IMR-90 (cell line): Measurements from ENCODE around the gene SPIN2A. TPM values are rescaled to one million over a fixed set of nuclear protein-coding genes. Genes with fewer than 3 reads are reported as not detected.
A peak's percentile ranks its signal among the peaks of the same experiment; 100 is the strongest.
"Not testable (repeated sequence)": the region's sequence is repeated elsewhere in the genome, so short reads cannot be mapped to it uniquely, and the experiment has no call there.

Source experiments
- ATAC-seq: fragments of 200-7000 bp; cut with Tn5 transposase; 2 replicates; pipeline ENCODE4 v1.9.1; 2020; ENCODE audit warnings: low read depth, mild to moderate bottlenecking, moderate library complexity
- Bru-seq: library from RNA; stranded (reverse); fragments of 400-500 nt; gene quantifications from one replicate; lab custom pipeline; 2021; lab: Mats Ljungman, UMichigan
- BruChase-seq, 2 experiments: library from RNA; stranded (reverse); fragments of 400-500 nt; gene quantifications; one replicate each; lab custom pipeline; 2021; lab: Mats Ljungman, UMichigan
- BruUV-seq: library from RNA; stranded (reverse); fragments of 400-500 nt; replicated peaks from 2 replicates; lab custom pipeline; 2021; lab: Mats Ljungman, UMichigan
- CTCF ChIA-PET: fragments of 300-600 bp; formaldehyde crosslinking; extraction: SDS; loops from one replicate; lab custom pipeline; 2021; ENCODE audit warnings: antibody characterized with exemption; lab: Yijun Ruan, JAX
- POLR2A ChIA-PET: fragments of 300-600 bp; sonication (Branson Sonifier 250); formaldehyde crosslinking; loops from one replicate; lab custom pipeline; 2022; ENCODE audit warnings: antibody characterized with exemption; ENCODE audit not compliant: unreplicated experiment; lab: Charles Lee
- DNase-seq: peaks from one replicate; pipeline ENCODE4 v3.0.0; 2013
- H2AFZ ChIP-seq: replicated peaks from 2 replicates; pipeline ENCODE3; 2013; ENCODE audit warnings: low read length, mild to moderate bottlenecking; ENCODE audit not compliant: poor library complexity
- H2AK5ac ChIP-seq: 2 replicates; pipeline ENCODE4 v1.6.1; 2013; ENCODE audit warnings: low read depth, low read length, inconsistent platforms
- H2AK9ac ChIP-seq: replicated peaks from 2 replicates; pipeline ENCODE3; 2013; ENCODE audit warnings: mild to moderate bottlenecking, low read depth, low read length, moderate library complexity; ENCODE audit not compliant: poor library complexity
- H2BK120ac ChIP-seq: 2 replicates; pipeline ENCODE4 v1.6.1; 2013; ENCODE audit warnings: low read depth, low read length, inconsistent platforms
- H2BK15ac ChIP-seq: 3 replicates; pipeline ENCODE4 v1.6.1; 2013; ENCODE audit warnings: low read depth, low read length, inconsistent platforms
- H2BK20ac ChIP-seq: 2 replicates; pipeline ENCODE4 v1.6.1; 2013; ENCODE audit warnings: low read depth, mild to moderate bottlenecking, inconsistent platforms, low read length, moderate library complexity
- H2BK5ac ChIP-seq: 2 replicates; pipeline ENCODE4 v1.6.1; 2013; ENCODE audit warnings: mild to moderate bottlenecking, low read depth, low read length, inconsistent platforms; ENCODE audit not compliant: poor library complexity, severe bottlenecking
- H3K14ac ChIP-seq: replicated peaks from 2 replicates; pipeline ENCODE4 v1.6.1; 2013; ENCODE audit warnings: low read depth, low read length, inconsistent platforms
- H3K18ac ChIP-seq: 2 replicates; pipeline ENCODE4 v1.6.1; 2013; ENCODE audit warnings: low read depth, low read length, control low read depth
- H3K23ac ChIP-seq: 2 replicates; pipeline ENCODE4 v1.6.1; 2013; ENCODE audit warnings: low read depth, low read length, inconsistent platforms
- H3K27ac ChIP-seq: 2 replicates; pipeline ENCODE4 v1.5.1; 2013; ENCODE audit warnings: mild to moderate bottlenecking, control low read depth, low read length; ENCODE audit not compliant: insufficient read depth
- H3K27me3 ChIP-seq: 2 replicates; pipeline ENCODE4 v1.6.1; 2013; ENCODE audit warnings: low read length; ENCODE audit not compliant: control insufficient read depth, insufficient read depth
- H3K36me3 ChIP-seq: 2 replicates; pipeline ENCODE4 v1.6.1; 2013; ENCODE audit warnings: low read length, mixed read lengths; ENCODE audit not compliant: control insufficient read depth, insufficient read depth
- H3K4ac ChIP-seq: 2 replicates; pipeline ENCODE4 v1.6.1; 2013; ENCODE audit warnings: low read depth, low read length, inconsistent platforms
- H3K4me1 ChIP-seq: 2 replicates; pipeline ENCODE4 v1.6.1; 2013; ENCODE audit warnings: low read length, mixed read lengths; ENCODE audit not compliant: control insufficient read depth, insufficient read depth
- H3K4me2 ChIP-seq: 2 replicates; pipeline ENCODE4 v1.6.1; 2013; ENCODE audit warnings: low read depth, mild to moderate bottlenecking, control low read depth, low read length, moderate library complexity
- H3K4me3 ChIP-seq: 2 replicates; pipeline ENCODE4 v1.5.1; 2013; ENCODE audit warnings: low read depth, mild to moderate bottlenecking, control low read depth, low read length, moderate library complexity; ENCODE audit not compliant: insufficient read depth
- H3K56ac ChIP-seq: 2 replicates; pipeline ENCODE4 v1.6.1; 2013; ENCODE audit warnings: low read length, inconsistent platforms; ENCODE audit not compliant: insufficient read depth; ENCODE audit errors: extremely low read depth
- H3K79me1 ChIP-seq, 2 experiments: 2 replicates each; pipeline ENCODE4 v1.6.1; 2013; ENCODE audit warnings: low read length in 2 of 2, inconsistent platforms in 1 of 2, low read depth in 1 of 2
- H3K9ac ChIP-seq: 2 replicates; pipeline ENCODE4 v1.6.1; 2013; ENCODE audit warnings: low read depth, low read length, control low read depth
- H3K9me1 ChIP-seq: 2 replicates; pipeline ENCODE4 v1.6.1; 2013; ENCODE audit warnings: low read length, inconsistent platforms; ENCODE audit not compliant: insufficient read depth
- H3K9me3 ChIP-seq: 2 replicates; pipeline ENCODE4 v1.6.1; 2013; ENCODE audit warnings: low read length; ENCODE audit not compliant: control insufficient read depth, insufficient read depth
- H4K20me1 ChIP-seq: 2 replicates; pipeline ENCODE4 v1.6.1; 2013; ENCODE audit warnings: low read length, inconsistent platforms; ENCODE audit not compliant: insufficient read depth
- H4K5ac ChIP-seq: 2 replicates; pipeline ENCODE4 v1.6.1; 2013; ENCODE audit warnings: mild to moderate bottlenecking, low read depth, low read length, control low read depth
- H4K8ac ChIP-seq, 2 experiments: 2 replicates each; pipeline ENCODE4 v1.6.1; 2013; ENCODE audit warnings: low read depth in 2 of 2, low read length in 2 of 2, control low read depth in 1 of 2, inconsistent platforms in 1 of 2
- H4K91ac ChIP-seq: 2 replicates; pipeline ENCODE4 v1.6.1; 2013; ENCODE audit warnings: low read depth, low read length, inconsistent platforms; ENCODE audit not compliant: insufficient read depth
- BHLHE40 ChIP-seq: fragments of 150-350 bp; IDR thresholded peaks from 2 replicates; pipeline ENCODE4 v1.6.1; 2016; ENCODE audit warnings: mild to moderate bottlenecking, low read depth, low read length
- WGBS, 2 experiments: methylation state at CpG; one replicate each; pipeline versions ENCODE4 v1.1.5 to v1.1.7; 2013; ENCODE audit warnings: missing lambda C conversion rate in 2 of 2; ENCODE audit not compliant: insufficient read length in 1 of 2; ENCODE audit errors: extremely low coverage in 2 of 2; 5-methylcytosine and 5-hydroxymethylcytosine counted together
- dilution Hi-C: fragments of 300-500 bp; cut with HindIII; formaldehyde crosslinking; loops from one replicate; pipeline ENCODE4 v1.14.3; 2018; ENCODE audit warnings: low sequenced_read_pairs; ENCODE audit not compliant: unreplicated experiment
- in situ Hi-C: fragments of 300-500 bp; cut with MboI; formaldehyde crosslinking; loops from 3 replicates; pipeline ENCODE4 v1.14.3; 2019; ENCODE audit warnings: low sequenced_read_pairs, inconsistent platforms, mixed read lengths
- intact Hi-C: fragments of 100-400 bp; cut with micrococcal nuclease; formaldehyde crosslinking; loops from 2 replicates; pipeline ENCODE4 v1.10.0; 2022
- long read RNA-seq: library from polyadenylated mRNA; unstranded; transcript quantifications from one replicate; pipeline ENCODE4 v2.0.0, GENCODE V29; 2021; ENCODE audit not compliant: unreplicated experiment
- polyA plus RNA-seq, 3 experiments: library from polyadenylated mRNA; depleted of rRNA; stranded (reverse); fragments of >200 nt; gene quantifications; 2 replicates each; pipeline ENCODE4 v1.2.3, GENCODE V29; 2012; ENCODE audit warnings: low replicate concordance in 1 of 3
- total RNA-seq: library from RNA; depleted of rRNA; stranded (reverse); fragments of >200 nt; gene quantifications from 2 replicates; pipeline ENCODE4 v1.2.3, GENCODE V29; 2012; rRNA removed

The SPIN2A gene
- 0.18 and 0.28 TPM in 2 replicates for total RNA-seq
- polyA plus RNA-seq (2012; rRNA removed): 0.10 and 0.63 TPM in 2 replicates
- polyA plus RNA-seq (2012; cell fraction: cytosol; rRNA removed): 0.05 and 0.33 TPM in 2 replicates
- 1.1 and 2.0 TPM in 2 replicates for polyA plus RNA-seq (2012; cell fraction: nucleus; rRNA removed; ENCODE audit: low replicate concordance)
- Bru-seq, nascent RNA: percentile 22 among the genes with signal in this experiment
- BruChase-seq, experiment 1, labeled RNA remaining after a 6-hour chase: percentile 14 among the genes with signal in this experiment
- BruChase-seq, experiment 2, labeled RNA remaining after a 2-hour chase: percentile 26 among the genes with signal in this experiment
- long read RNA-seq: 0 reads

- H3K9me1 ChIP-seq, H3K36me3 ChIP-seq, H2BK120ac ChIP-seq, CTCF ChIA-PET, BruUV-seq, H3K23ac ChIP-seq, H2BK5ac ChIP-seq, POLR2A ChIA-PET, H3K79me1 ChIP-seq, H4K8ac ChIP-seq, DNase-seq, H2BK20ac ChIP-seq, H3K4ac ChIP-seq, H4K91ac ChIP-seq, H4K20me1 ChIP-seq, dilution Hi-C loops, H3K27me3 ChIP-seq, H3K4me1 ChIP-seq, H3K56ac ChIP-seq, H2AK5ac ChIP-seq, H2BK15ac ChIP-seq, H3K14ac ChIP-seq, intact Hi-C loops, H3K27ac ChIP-seq, H3K9me3 ChIP-seq: not testable (repeated sequence)
- H2AFZ ChIP-seq: peak within 1 kb of the TSS; percentile 81
- peak; percentile 43; the same call in 1 of the 2 replicates for TF ChIP-seq BHLHE40
- H3K9ac ChIP-seq: peak within 1 kb of the TSS; percentile 37; the same call in 1 of the 2 replicates
- in situ Hi-C loops: loop anchor here (25.0 kb wide), 1 partner anchor 775 kb away; the partner anchor contains the start of gene ZXDA
- peak within 1 kb of the TSS; percentile 79 for H3K4me2 ChIP-seq
- 0 out of 2 replicates have a peak within 1 kb of the TSS, but pooled peaks have one; percentile 23 for H4K5ac ChIP-seq
- peak within 1 kb of the TSS; percentile 70 for H2AK9ac ChIP-seq
- H3K18ac ChIP-seq: peak within 1 kb of the TSS; percentile 59; the same call in 1 of the 2 replicates
- peak; percentile 75 for ATAC-seq
- H3K4me3 ChIP-seq: peak within 1 kb of the TSS; percentile 21
- WGBS, 2 experiments: 30% methylated on average over 2 of the region's 27 CpGs; no CpG with 5 or more reads in 1 of the 2 experiments
Observed at GRCh38 chrX:57137073-57137472, at the start of gene SPIN2A. TSS of gene SPIN2A (minus strand) at chrX:57137397. CDS start at chrX:57136597, 800 bp downstream.
